HG03196 (cell line): ENCODE results near the gene UGCG.
A peak's percentile ranks its signal among the peaks of the same experiment; 100 is the strongest.
"Not testable (repeated sequence)": the region's sequence is repeated elsewhere in the genome, so short reads cannot be mapped to it uniquely, and the experiment has no call there.

Source experiments
- ATAC-seq: cut with Tn5 transposase; IDR thresholded peaks from one replicate; pipeline ENCODE4 v1.9.1; 2021; ENCODE audit not compliant: unreplicated experiment

Gene UGCG

DNA sequence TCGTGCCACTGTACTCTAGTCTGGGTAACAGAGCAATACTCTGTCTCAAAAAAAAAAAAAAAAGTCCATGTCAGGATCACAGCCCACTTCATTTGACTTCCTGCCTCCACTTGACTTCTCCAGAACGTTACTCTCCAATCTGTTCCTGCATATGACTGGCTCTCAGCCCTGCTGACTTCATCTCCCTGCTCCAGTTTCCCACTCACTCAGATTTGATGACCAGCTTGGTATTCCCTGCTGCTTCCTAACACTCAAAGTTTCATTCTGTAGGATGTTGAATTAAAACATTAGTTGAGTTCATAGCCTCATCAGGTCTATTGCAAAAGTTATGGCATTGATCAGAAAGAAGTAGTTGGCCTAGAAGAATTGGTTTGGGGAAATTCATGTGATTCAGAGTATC is 52.3 kb downstream of the UGCG start:
- no peak for ATAC-seq

DNA sequence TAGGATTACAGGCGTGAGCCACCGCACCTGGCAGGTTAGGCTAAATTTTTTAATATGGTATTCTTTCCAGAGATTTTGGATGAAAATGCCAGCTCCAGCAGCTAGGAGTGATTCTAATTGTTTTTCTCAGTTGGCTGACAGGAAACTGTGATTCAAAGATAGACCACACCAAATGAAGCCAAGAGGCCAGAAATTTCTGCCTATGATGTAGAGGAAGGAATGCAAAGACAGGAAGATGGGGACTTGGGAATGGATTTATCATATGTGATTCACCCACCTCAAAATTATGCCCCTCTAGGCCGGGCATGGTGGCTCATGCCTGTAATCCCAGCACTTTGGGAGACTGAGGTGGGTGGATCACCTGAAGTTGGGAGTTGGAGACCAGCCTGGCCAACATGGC is 53.3 kb downstream of the UGCG start:
- ATAC-seq: no peak

- no peak for ATAC-seq
Measured at GRCh38 chr9:111952559-111952958, 55.9 kb downstream of the UGCG start.

DNA sequence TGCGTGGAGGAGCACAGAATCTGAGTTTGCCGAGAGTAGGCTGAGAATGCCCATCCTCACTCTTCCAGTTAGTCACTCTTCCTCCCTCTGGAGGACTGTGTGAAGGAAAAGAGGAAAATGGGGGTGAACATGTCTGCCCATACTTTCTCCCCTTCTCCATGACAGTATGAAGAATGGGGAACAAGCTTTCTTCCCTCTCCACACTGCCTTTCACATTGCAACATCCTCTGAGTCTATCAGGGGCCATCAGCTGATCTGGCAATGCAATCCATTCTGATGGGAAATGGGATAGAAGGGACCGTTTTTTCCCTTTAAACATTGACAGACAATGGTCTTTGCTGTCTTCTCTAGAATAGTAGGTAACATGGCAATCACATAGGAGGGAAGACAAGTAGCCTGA is 56.8 kb downstream of the UGCG start:
- ATAC-seq: no peak

GRCh38 chr9:111955048-111955447 is 58.4 kb downstream of the UGCG start:
- no peak for ATAC-seq

DNA sequence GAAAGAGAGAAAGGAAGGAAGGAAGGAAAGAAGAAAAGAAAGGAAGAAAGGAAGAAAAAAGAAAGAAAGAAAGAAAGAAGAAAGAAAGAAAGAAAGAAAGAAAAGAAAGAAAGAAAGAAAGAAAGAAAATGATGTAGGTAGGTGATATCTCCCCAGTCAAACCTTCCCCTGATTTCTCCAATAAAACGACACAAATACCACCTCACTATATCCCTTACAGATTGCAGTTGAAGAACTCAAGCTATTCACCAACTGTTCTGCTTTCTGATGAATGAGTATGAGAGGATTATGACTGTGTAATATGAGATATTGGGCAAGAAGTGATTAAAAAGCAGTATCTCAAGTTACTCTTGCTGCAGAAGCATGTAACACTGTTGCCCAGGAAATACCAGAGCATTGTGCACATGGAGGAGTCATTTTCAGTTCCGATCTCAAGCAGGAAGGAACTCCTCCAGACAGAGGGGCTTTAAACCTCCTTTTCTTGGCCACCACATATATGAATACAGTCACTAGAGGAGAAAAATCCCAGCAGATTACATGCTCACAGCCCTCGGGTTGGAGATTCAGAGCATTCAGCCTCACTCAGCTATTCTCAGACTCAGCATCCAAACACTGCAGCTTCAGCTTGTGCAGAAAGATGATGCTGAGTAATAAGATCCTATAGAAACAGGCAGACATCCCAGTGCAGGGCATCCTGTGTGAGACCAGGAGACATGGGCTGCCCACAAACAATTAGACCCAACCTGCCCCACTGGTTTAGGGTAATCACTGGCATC is 61.4 kb downstream of the UGCG start:
- peak; percentile 60 for ATAC-seq

GRCh38 chr9:111959468-111960359 is 63.1 kb downstream of the UGCG start:
- no peak for ATAC-seq

DNA sequence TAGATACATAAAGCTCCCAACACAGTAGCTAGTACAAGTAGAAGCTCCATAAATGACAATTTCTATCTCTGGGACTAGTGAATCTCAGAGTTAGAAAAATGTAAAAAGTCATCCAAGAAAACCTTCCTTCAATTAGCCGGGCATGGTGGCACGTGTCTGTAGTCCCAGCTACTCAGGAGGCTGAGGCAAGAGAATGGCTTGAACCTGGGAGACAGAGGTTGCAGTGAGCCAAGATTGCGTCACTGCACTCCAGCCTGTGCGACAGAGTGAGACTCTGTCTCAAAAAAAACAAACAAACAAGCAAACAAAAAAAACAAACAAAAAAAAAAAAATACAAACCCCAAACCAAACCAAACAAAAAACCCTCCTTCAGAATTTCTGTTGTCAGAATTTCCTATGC is 63.9 kb downstream of the UGCG start:
- ATAC-seq: not testable (repeated sequence)

DNA sequence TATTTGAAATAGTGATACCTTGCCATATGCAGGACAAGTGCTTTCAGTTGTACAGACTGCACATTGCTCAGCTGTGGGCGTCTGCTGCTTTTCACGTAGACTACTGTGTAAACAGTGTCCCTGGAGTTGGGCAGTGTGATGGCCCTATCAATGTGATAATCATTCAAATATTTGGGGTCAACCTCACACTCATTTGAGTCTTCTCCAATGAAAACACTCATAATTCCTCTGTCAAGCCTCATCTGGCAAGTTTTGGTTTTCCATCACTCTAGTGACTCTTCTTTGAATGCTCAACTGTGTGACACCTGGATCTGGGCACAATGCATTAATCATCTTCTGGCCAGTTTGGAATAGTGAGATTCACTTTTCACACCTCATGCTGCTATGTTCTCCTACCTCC is 64.4 kb downstream of the UGCG start:
- no peak for ATAC-seq

DNA sequence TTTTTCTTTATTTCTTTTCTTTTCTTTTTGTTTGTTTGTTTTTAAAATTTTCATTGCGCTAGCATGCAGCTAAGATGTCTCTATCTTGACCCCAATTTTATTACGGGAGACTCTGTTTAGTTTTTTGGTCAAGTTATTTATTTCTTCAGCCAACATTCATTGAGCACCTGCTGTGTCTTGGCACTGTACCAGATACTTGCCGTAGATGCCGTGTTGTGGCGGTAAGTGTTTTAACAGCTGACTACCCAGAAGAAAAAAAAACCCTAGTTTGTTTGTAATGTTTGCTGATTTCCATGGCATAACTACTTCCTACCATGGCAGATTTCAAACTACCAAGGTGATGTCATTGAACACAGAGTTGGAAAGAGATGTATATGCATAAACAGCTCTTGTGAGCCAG is 65.0 kb downstream of the UGCG start:
- ATAC-seq: no peak

DNA sequence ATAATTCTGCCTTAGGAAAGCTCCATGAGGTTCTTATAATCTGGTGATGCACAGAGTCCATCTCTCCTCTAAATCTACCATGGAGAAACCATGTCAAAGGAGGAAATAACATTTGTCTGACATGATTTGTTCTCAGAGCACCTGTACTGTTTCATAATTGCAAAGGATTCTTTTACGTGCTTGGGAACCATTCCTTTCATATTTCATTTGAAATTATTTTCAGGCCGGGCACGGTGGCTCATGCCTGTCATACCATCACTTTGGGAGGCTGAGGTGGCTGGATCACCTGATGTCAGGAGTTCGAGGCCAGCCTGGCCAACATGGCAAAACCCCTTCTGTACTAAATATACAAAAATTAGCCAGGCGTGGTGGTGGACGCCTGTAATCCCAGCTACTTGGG is 65.4 kb downstream of the UGCG start:
- no peak for ATAC-seq

- no peak for ATAC-seq
Measured at GRCh38 chr9:111963995-111964394, 67.4 kb downstream of the UGCG start.

DNA sequence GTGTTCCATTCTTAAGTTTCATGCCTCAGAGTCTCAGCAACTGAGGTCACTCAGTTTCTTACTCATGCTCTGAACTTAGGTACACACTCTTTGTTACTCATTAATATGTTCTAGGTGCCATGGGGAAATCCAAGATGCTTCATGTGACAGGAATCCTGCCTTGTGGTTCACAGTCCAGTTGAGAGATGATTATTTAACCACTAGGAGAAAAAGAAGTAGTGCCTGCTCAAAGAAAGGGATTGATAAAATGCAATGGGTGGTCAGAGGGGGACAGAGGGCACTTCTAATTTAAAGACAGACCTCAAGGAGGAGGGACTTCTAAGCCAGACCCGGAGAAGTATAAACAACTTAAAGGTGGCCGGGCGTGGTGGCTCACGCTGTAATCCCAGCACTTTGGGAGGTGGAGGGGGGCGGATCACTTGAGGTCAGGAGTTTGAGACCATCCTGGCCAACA is 69.0 kb downstream of the UGCG start:
- ATAC-seq: peak; percentile 59

GRCh38 chr9:111966124-111966723 is 69.6 kb downstream of the UGCG start:
- no peak for ATAC-seq

GRCh38 chr9:111966861-111967291 is 70.3 kb downstream of the UGCG start:
- no peak for ATAC-seq

GRCh38 chr9:111967621-111968020 is 71.0 kb downstream of the UGCG start:
- no peak for ATAC-seq

GRCh38 chr9:111969061-111969460 is 72.4 kb downstream of the UGCG start:
- no peak for ATAC-seq

DNA sequence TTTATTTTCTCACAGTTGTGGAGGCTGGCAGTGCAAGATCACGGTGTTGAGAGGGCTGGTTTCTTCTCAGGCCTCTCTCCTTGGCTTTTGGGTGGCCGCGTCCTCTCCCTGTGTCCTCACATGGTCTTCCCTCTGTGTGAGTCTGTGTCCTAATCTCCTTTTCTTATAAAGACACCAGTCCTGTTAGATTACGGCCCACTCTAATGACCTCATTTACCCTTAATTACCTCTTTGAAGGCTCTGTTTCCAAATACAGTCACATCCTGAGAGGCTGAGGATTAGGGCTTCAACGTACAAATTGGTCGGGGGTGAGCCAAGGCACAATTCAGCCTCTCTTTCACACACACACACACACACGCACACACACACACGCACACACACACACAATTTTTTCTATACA is 73.0 kb downstream of the UGCG start:
- no peak for ATAC-seq

- no peak for ATAC-seq
Measured at GRCh38 chr9:111970827-111971226, 74.2 kb downstream of the UGCG start.

GRCh38 chr9:111974092-111974681 is 77.6 kb downstream of the UGCG start:
- no peak for ATAC-seq

GRCh38 chr9:111975709-111976108 is 79.1 kb downstream of the UGCG start:
- no peak for ATAC-seq
